Measurements from ENCODE around the gene YWHAH.

DNA sequence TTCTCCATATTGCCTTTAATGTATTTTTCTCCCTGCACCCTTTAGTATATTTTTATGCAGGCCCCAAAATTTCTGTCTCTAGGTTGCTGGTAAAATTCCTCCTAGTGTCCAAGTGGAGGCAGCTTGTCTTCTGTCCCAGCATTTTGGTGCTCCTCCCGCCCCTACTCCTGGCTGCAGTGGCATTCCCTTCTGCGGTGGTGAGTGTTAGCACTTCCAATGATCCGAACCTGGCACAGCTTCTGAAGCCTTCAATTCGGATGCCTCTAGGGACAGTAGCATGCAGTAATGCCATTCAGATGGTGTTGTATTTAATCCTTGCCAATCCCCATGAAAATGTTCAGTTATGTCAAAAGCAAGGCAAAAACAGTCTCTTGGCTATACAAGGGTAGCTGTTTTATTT is 5.9 kb downstream of the YWHAH start:
- TF ChIP-seq, protein P1, sequence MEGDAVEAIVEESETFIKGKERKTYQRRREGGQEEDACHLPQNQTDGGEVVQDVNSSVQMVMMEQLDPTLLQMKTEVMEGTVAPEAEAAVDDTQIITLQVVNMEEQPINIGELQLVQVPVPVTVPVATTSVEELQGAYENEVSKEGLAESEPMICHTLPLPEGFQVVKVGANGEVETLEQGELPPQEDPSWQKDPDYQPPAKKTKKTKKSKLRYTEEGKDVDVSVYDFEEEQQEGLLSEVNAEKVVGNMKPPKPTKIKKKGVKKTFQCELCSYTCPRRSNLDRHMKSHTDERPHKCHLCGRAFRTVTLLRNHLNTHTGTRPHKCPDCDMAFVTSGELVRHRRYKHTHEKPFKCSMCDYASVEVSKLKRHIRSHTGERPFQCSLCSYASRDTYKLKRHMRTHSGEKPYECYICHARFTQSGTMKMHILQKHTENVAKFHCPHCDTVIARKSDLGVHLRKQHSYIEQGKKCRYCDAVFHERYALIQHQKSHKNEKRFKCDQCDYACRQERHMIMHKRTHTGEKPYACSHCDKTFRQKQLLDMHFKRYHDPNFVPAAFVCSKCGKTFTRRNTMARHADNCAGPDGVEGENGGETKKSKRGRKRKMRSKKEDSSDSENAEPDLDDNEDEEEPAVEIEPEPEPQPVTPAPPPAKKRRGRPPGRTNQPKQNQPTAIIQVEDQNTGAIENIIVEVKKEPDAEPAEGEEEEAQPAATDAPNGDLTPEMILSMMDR (IDR thresholded peaks at IDR 0.05; ENCODE audit: insufficient read depth, low read length): no peak
- TF ChIP-seq, protein P2, sequence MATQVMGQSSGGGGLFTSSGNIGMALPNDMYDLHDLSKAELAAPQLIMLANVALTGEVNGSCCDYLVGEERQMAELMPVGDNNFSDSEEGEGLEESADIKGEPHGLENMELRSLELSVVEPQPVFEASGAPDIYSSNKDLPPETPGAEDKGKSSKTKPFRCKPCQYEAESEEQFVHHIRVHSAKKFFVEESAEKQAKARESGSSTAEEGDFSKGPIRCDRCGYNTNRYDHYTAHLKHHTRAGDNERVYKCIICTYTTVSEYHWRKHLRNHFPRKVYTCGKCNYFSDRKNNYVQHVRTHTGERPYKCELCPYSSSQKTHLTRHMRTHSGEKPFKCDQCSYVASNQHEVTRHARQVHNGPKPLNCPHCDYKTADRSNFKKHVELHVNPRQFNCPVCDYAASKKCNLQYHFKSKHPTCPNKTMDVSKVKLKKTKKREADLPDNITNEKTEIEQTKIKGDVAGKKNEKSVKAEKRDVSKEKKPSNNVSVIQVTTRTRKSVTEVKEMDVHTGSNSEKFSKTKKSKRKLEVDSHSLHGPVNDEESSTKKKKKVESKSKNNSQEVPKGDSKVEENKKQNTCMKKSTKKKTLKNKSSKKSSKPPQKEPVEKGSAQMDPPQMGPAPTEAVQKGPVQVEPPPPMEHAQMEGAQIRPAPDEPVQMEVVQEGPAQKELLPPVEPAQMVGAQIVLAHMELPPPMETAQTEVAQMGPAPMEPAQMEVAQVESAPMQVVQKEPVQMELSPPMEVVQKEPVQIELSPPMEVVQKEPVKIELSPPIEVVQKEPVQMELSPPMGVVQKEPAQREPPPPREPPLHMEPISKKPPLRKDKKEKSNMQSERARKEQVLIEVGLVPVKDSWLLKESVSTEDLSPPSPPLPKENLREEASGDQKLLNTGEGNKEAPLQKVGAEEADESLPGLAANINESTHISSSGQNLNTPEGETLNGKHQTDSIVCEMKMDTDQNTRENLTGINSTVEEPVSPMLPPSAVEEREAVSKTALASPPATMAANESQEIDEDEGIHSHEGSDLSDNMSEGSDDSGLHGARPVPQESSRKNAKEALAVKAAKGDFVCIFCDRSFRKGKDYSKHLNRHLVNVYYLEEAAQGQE (IDR thresholded peaks at IDR 0.05; ENCODE audit: insufficient replicate concordance, low read depth): no peak
- TF ChIP-seq POLR2AphosphoS5 (IDR thresholded peaks at IDR 0.05; ENCODE audit: low read depth): no peak
- TF ChIP-seq GABPA (IDR thresholded peaks at IDR 0.05; ENCODE audit: low read depth): no peak
- TF ChIP-seq SPI1 (IDR thresholded peaks at IDR 0.05; ENCODE audit: borderline replicate concordance, low read depth): no peak

All from HL-60 (cell line).